Loucy (cell line): Measurements from ENCODE around the gene CABYR.

Experiments
- H2AFZ ChIP-seq: fragments of 200-600 bp; sonication (generic); 2 replicates; pipeline ENCODE4 v1.6.0; 2016; ENCODE audit warnings: antibody characterized with exemption, mild to moderate bottlenecking, low read length, moderate library complexity
- H3F3A ChIP-seq: fragments of 200-600 bp; 2 replicates; pipeline ENCODE4 v1.6.0; 2016; ENCODE audit warnings: antibody characterized with exemption, low read depth, mild to moderate bottlenecking
- H3K27me3 ChIP-seq: fragments of 200-600 bp; sonication (generic); 2 replicates; pipeline ENCODE4 v1.6.1; 2014; ENCODE audit warnings: low read length, mild to moderate bottlenecking; ENCODE audit not compliant: insufficient read depth, poor library complexity, severe bottlenecking
- H3K36me3 ChIP-seq: fragments of 200-600 bp; sonication (generic); 2 replicates; pipeline ENCODE4 v1.6.1; 2016; ENCODE audit warnings: low read length; ENCODE audit not compliant: insufficient read depth
- H3K4me1 ChIP-seq: fragments of 200-600 bp; sonication (generic); 2 replicates; pipeline ENCODE4 v1.5.1; 2014; ENCODE audit warnings: low read length, mild to moderate bottlenecking; ENCODE audit not compliant: insufficient read depth, poor library complexity, severe bottlenecking
- H3K4me2 ChIP-seq: fragments of 200-600 bp; sonication (generic); 2 replicates; pipeline ENCODE4 v1.6.0; 2014; ENCODE audit warnings: antibody characterized with exemption, low read length, low read depth, mild to moderate bottlenecking; ENCODE audit not compliant: poor library complexity, severe bottlenecking
- H3K4me3 ChIP-seq: fragments of 200-600 bp; sonication (generic); 2 replicates; pipeline ENCODE4 v1.5.1; 2014; ENCODE audit warnings: low read length, mild to moderate bottlenecking, mixed read lengths; ENCODE audit not compliant: poor library complexity, severe bottlenecking
- H3K79me2 ChIP-seq: fragments of 200-600 bp; sonication (generic); 2 replicates; pipeline ENCODE4 v1.6.1; 2014; ENCODE audit warnings: low read length; ENCODE audit not compliant: insufficient read depth
- H3K9ac ChIP-seq: fragments of 200-600 bp; sonication (generic); 2 replicates; pipeline ENCODE4 v1.6.0; 2014; ENCODE audit warnings: mild to moderate bottlenecking, low read depth, low read length, moderate library complexity; ENCODE audit not compliant: poor library complexity, severe bottlenecking
- H3K9me2 ChIP-seq: fragments of 200-600 bp; sonication (generic); replicated peaks from 2 replicates; pipeline ENCODE4 v1.6.1; 2016; ENCODE audit warnings: low read depth, low read length, mixed read lengths
- H3K9me3 ChIP-seq: fragments of 200-600 bp; sonication (generic); 2 replicates; pipeline ENCODE4 v1.6.1; 2014; ENCODE audit warnings: mild to moderate bottlenecking, antibody characterized with exemption, low read length, low read depth; ENCODE audit not compliant: insufficient read depth
- H4K20me1 ChIP-seq: fragments of 200-600 bp; sonication (generic); 2 replicates; pipeline ENCODE4 v1.6.0; 2014; ENCODE audit warnings: antibody characterized with exemption, low read length, mild to moderate bottlenecking; ENCODE audit not compliant: insufficient read depth, poor library complexity, severe bottlenecking
- CTCF ChIP-seq: fragments of 200-600 bp; sonication (generic); conservative IDR thresholded peaks from 2 replicates; pipeline ENCODE4 v1.5.1; 2014; ENCODE audit warnings: mild to moderate bottlenecking, antibody characterized with exemption, low read length
- EZH2phosphoT487 ChIP-seq: fragments of 200-600 bp; IDR thresholded peaks from 2 replicates; pipeline ENCODE4 v1.6.1; 2018; ENCODE audit warnings: antibody characterized with exemption, mild to moderate bottlenecking, moderate library complexity, borderline replicate concordance

Gene CABYR

GRCh38 chr18:24198461-24198860 is 59.6 kb downstream of the CABYR start:
- no peak overlapping the region for H3K4me3 ChIP-seq
- H4K20me1 ChIP-seq, result no peaks in the 10 kb centered on the region
- H3K4me2 ChIP-seq, result no peak overlapping the region
- no peaks in the 10 kb centered on the region for H3K4me1 ChIP-seq
- H3K79me2 ChIP-seq, result no peaks in the 10 kb centered on the region
- H2AFZ ChIP-seq, result no peak overlapping the region
- TF ChIP-seq CTCF (no peak), EZH2phosphoT487 (no peak)
- H3K36me3 ChIP-seq, result no peaks in the 10 kb centered on the region; the same call in 1 of the 2 replicates
- H3K9me3 ChIP-seq, result no peaks in the 10 kb centered on the region
- H3F3A ChIP-seq, result no peaks in the 10 kb centered on the region
- H3K27me3 ChIP-seq, result no peaks in the 10 kb centered on the region
- no peaks in the 10 kb centered on the region for H3K9me2 ChIP-seq
- no peak overlapping the region for H3K9ac ChIP-seq

GRCh38 chr18:24199372-24199962 is 60.6 kb downstream of the CABYR start:
- Histone ChIP-seq H3K4me3 (no peak overlapping the region), H3K27me3 (no peaks in the 10 kb centered on the region), H2AFZ (no peak overlapping the region), H3K36me3 (no peaks in the 10 kb centered on the region; the same call in 1 of the 2 replicates), H3K9ac (no peak overlapping the region), H3K9me2 (no peaks in the 10 kb centered on the region), H4K20me1 (no peaks in the 10 kb centered on the region), H3K4me2 (no peak overlapping the region), H3K4me1 (no peaks in the 10 kb centered on the region), H3K79me2 (no peaks in the 10 kb centered on the region), H3K9me3 (no peaks in the 10 kb centered on the region), H3F3A (no peaks in the 10 kb centered on the region)
- TF ChIP-seq EZH2phosphoT487 (no peak), CTCF (no peak)

GRCh38 chr18:24200494-24201290 is 61.8 kb downstream of the CABYR start:
- H3K27me3 ChIP-seq, result no peaks in the 10 kb centered on the region
- H3K9me3 ChIP-seq, result no peaks in the 10 kb centered on the region
- H3K36me3 ChIP-seq, result no peaks in the 10 kb centered on the region; the same call in 1 of the 2 replicates
- no peak overlapping the region for H3K4me2 ChIP-seq
- H3K9me2 ChIP-seq, result no peaks in the 10 kb centered on the region
- no peaks in the 10 kb centered on the region for H3F3A ChIP-seq
- H3K9ac ChIP-seq, result no peak overlapping the region
- H3K4me1 ChIP-seq, result no peaks in the 10 kb centered on the region
- no peak overlapping the region for H3K4me3 ChIP-seq
- H3K79me2 ChIP-seq, result no peaks in the 10 kb centered on the region
- no peaks in the 10 kb centered on the region for H4K20me1 ChIP-seq
- no peak for TF ChIP-seq CTCF
- no peak for TF ChIP-seq EZH2phosphoT487
- no peak overlapping the region for H2AFZ ChIP-seq
